ENCODE results near the gene PRORP.
A peak's percentile ranks its signal among the peaks of the same experiment; 100 is the strongest.
"Not testable (repeated sequence)": the region's sequence is repeated elsewhere in the genome, so short reads cannot be mapped to it uniquely, and the experiment has no call there.

Gene PRORP

DNA sequence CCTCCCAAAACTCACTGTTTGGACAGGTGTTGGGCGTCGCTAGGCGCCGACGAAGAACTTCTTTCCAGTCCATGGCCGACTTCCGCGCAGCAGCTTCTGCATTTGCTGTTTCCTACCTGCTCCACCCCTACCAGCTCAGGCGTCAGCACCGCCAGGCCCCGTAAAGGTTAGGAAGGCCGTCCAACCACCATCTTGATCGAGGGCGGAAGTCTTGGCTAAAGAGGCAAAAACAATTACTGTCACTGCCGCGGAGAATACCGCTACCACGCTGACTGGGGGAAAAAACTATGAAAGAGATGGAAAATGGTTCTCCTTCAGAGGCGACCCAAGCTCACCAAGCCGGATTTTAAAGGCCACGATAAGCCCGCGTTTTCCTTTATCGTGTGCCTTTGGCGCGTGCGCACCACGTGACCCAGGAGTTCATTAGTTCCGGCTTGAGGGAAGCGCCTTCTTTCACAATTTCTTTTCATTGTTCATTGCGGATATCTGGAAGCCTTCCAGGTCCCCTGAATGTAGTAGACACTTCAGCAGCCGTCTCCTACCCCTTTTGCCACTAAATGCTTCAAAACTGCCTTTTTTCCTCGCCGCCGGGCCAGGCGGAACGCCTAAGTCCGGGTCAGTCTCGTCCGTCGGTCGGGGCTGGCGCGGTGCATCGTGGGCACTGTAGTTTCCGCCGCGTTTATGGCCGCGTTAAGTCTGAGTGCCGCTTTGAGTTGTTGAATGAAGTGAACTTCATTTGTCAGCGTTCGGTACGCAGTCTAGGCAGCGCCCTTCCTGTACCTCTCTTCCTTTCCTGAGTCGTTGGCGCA, at the start of gene PRORP, which contains the start of gene PPP2R3C:
Gene PRORP, plus strand, starts transcription at position 666 of the 809 bp plus-strand sequence. CDS start 694 bp downstream, outside the sequence.
Gene PPP2R3C, minus strand, starts transcription at position 104 of the 809 bp plus-strand sequence. Its CDS starts 31 bp downstream, at position 73.
- DNase-seq (ENCODE audit: low read depth in 2 of 3, low spot score in 1 of 3), result peak; percentile 73 to 81 (median 81)

DNA sequence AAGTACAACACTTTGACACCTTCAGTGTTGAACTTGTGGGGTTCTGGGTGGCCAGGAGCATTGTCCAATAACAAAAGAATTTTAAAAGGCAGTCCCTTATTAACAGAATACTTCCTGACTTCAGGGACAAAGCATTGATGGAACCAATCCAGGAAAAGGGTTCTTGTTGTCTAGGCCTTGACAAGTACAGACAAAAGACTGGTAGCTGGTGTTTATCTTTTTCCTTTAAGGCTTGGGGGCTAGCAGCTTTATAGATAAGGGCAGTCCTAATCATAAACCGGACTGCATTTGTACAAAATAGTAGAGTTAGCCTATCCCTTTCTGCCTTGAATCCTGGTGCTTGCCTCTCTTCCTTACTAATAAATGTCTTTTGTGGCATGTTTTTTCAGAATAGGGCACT, 48.9 kb upstream of the PRORP start:
- no peak for DNase-seq (ENCODE audit: low read depth in 2 of 3, low spot score in 1 of 3)

DNA sequence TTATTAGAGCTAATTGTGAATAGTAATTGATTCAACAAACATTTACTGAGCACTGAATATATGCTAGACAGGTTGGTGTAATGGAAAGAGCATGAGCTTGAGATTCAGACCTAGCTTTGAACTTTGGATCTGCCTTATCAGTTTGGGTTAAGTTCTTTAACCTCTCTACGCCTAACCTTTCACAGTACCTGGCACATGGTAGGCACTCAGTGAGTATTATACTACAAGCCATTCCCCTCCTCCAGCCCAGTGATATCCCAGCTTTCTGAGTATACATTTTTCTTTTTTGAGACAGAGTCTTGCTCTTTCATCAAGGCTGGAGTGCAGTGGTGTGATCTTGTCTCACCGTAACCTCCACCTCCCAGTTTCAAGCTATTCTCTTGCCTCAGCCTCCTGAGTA, 44.3 kb upstream of the PRORP start:
- DNase-seq (ENCODE audit: low read depth in 2 of 3, low spot score in 1 of 3), result no peak

DNA sequence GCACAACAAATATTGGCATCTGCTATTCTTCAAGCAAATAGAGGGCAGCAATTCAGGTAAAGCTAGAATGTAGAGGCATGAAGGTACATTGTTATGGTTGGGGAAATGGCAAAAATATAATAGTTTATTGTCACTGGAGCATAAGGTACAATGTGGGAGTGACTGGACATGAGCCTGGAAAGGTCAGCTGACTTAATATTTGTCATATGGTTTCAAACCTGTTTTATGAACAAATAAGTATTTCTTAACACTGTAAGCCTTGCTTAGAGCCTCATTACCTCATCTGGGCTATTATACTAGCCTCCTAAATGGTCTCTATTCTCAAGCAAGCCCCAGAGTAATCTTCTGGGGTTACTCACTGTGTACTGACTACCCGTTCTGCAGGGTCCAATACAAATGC, 42.6 kb upstream of the PRORP start:
- DNase-seq (ENCODE audit: low read depth in 2 of 3, low spot score in 1 of 3), result no peak

DNA sequence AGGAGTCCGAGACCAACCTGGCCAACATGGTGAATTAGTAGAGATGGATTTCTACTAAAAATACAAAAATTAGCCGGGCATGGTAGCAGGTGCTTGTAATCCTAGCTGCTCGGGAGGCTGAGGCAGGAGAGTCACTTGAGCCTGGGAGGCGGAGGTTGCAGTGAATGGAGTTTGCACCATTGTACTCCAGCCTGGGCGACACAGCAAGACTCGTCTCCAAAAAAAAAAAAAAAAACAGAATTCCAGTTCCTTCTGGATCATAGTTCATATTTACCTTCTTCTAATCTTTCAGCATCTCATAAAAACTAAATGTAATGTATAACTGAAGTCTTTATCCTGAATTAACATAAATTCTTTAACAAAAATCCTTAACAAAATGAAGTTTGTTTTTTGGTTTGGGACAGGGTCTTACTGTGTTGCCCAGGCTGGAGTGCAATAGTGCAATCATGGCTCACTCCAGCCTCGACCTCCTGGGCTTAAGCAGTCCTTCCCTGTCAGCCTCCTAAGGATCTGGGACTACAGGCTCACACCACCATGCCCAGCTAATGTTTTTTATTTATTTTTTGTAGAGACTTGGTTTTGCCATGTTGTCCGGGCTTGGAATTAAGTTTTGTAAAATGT, 38.7 kb upstream of the PRORP start:
- no peak for DNase-seq (ENCODE audit: low read depth in 2 of 3, low spot score in 1 of 3)

DNA sequence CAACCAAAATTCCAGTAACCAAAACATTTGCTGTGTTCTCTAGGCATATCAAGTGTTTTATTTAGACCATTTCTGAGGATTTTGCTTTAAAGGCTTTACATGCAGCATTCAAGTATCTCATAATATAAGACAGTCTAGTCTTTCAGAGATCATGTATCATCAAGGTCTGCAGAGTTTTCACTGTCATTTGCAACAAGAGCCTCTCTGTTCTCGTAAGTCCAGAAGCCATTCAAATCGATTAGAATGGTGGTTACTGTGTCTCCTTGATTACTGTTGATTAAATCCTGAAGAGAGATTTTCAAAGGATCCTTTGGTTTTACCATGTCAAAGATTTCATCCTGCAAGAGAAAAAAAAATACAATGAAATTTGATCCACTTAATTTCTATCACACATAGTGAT, 36.9 kb upstream of the PRORP start:
- DNase-seq (ENCODE audit: low read depth in 2 of 3, low spot score in 1 of 3), result no peak

DNA sequence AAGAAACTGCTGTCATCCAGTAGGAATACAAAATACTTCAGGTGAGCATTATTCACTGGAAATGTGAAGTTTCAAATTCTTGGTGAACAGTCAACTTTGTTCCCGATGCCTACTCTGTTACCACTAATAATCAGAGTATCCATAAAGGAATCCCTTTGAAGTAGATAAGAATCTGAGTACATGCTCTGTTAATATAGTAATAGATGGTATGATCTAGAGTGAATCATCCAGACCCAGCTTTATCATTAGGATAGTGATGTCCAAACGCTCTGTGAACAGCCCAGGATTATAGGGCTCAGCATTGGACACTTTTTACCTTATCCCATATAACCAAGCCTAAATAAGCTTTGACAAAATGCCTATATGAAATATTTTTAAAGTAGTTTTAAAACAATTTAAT, 33.8 kb upstream of the PRORP start:
- DNase-seq (ENCODE audit: low read depth in 2 of 3, low spot score in 1 of 3), result no peak

DNA sequence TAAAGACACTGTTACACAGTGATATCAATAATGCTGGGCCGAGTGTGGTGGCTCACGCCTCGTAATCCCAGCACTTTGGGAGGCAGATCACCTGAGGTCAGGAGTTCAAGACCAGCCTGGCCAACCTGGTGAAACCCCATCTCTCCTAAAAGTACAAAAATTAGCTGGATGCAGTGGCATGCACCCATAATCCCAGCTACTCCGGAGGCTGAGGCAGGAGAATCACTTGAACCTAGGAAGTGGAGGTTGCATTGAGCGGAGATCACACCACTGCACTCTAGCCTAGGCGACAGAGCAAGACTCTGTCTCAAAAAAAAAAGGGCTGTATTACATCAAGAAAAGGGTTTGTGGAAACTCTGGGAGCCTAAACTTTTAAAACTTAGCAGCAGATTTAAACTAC, 27.7 kb upstream of the PRORP start:
- DNase-seq (ENCODE audit: low read depth in 2 of 3, low spot score in 1 of 3), result not testable (repeated sequence)

DNA sequence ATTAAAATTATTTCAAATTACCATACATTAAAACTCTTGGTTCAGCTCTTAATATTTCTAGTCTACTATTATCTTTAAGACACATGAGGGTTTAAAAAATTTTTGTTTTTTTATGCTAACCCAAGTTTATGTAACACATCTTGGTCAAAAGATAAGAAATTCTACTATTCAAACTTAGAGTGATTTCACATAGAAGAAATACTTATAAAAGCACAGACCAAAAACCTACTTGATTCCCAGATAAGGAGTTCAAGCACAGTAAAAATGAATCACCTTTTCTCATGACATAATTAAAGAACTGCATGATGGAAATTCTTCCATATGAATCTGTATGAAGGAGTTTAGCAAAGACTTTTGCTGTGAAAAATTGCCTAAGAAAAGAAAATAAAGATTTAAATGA, 14.5 kb upstream of the PRORP start:
- DNase-seq (ENCODE audit: low read depth in 2 of 3, low spot score in 1 of 3), result no peak

DNA sequence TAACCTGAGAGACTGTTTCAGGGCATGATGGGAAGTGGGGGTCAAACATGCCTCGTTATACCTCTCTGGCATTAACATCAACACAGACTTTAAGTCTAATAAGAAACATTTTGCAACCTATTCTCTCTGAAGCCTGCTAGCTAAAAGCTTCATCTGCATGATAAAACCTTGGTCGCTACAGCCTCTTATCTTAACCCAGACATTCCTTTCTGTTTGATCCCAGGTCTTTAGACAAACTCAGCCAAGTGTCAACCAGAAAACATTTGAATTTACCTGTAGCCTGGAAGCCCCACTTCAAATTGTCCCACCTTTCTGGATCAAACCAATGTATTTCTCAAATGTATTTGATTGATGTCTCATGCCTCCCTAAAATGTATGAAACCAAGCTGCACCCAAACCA, 9.7 kb upstream of the PRORP start:
- DNase-seq (ENCODE audit: low read depth in 2 of 3, low spot score in 1 of 3), result no peak

DNA sequence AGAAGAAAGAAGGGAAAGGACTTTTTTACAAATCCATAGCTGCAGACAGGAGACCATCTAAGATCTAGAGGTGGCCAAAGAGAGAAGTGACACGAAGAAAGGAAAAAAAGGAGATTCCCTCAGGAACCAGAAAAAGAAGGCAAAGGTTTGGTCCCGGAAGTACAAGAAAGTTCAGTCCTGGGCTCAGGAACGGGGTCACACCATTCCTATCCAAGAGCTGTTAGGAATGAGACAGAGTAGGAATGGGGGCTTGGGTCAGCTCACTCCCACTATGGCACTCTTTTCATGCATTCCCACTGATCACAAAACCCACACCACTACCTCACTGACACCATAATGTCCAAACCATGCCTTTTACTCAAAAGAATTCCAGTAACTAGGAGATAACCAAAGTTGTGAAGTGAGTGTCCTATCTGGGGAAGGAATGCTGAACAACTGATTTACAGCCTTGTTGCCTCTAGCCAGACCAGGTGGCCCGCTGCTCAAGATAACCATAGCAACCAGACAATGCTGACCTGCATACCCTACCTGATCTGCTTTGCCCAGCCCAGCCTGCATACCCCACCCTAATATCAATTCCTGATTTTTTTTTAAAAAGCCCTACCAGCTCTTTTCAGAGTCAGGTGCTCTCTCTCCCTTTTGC, 8.9 kb upstream of the PRORP start:
- no peak for DNase-seq (ENCODE audit: low read depth in 2 of 3, low spot score in 1 of 3)

DNA sequence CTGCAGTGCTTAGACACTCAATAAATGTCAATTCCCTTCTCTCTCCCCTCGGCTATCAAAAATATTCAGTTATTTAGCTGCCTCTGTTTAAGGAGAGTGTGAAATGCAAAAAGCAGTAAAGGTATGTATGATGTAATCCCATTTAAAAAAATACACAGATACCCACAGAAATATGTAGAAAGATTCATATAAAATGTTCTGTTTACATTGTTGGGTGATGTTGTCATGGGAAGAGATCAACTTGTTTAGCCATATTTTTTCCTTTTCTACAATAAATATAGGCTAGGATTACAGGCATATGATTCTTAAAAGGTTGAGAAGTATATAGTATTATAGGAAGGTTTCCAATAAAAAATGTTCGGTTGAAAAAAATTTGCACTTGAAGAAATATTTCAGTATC, 8.3 kb upstream of the PRORP start:
- DNase-seq (ENCODE audit: low read depth in 2 of 3, low spot score in 1 of 3), result no peak

DNA sequence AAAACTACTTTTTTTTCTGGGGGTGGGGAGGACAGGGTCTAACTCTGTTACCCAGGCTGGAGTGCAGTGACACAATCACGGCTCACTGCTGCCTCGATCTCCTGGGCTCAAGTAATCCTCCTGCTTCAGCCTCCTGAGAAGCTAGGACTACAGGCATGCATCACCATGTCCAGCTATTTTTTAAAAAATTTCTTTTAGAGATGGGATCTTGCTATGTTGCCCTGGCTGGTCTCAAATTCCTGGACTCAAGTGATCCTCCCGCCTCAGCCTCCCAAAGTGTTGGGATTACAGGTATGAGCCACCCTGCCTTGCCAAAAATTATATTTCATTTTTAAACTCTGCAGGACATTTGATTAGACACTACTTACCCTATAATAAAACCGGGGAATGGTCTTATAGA, 6.1 kb upstream of the PRORP start:
- DNase-seq (ENCODE audit: low read depth in 2 of 3, low spot score in 1 of 3), result no peak

DNA sequence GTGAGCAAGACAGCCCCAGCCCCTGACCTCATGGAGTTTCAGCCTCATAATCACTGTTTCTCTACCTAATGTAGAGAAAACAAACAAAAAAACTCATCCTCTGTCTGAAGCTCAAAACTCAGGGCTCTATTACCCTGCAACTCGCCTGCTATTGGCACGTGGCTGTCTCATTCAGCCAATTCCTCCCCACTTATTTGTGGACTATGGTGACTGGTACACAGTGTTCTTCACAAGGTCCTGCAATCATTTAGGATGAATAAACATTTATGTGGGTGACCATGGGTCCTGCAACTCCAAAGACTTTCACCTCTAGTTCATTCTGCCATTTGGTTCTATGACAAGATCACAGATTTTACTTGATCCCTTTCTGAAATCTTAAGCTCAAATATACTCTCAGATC, 5.2 kb upstream of the PRORP start:
- DNase-seq (ENCODE audit: low read depth in 2 of 3, low spot score in 1 of 3), result no peak

DNA sequence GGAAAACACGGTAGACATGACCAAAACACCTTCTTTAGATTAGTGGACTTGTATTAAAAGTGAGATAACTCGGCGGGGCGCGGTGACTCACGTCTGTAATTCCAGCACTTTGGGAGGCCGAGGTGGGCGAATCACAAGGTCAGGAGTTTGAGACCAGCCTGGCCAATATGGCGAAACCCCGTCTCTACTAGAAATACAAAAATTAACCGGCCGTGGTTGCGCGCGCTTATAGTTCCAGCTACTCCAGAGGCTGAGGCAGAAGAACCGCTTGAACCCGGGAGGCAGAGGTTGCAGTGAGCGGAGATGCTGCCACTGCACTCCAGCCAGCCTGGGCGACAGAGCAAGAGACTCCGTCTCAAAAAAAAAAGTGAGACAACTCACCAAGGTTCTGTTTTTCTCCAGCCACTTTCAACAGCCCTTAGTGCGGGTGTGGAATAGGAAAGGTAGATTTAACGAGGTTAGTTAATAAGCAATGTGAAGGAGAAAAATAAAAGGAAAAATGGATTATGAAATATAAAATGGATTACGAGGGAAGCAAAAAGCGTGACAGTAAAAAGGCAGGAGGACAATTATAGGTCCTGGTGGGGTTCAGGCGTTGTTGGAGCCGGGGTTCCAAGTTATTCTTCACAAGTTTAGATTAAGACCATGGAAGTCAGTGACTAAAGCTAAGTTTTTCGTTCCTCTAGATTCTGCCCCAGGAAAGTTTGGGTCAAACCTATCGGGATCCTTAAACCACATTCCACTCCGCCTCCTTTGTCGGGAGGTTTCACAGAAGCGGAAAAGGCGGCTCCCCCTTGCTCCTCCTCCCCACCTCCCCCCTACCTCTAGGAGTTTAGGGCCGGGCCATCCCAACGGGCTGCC, 1.1 kb upstream of the PRORP start:
- no peak for DNase-seq (ENCODE audit: low read depth in 2 of 3, low spot score in 1 of 3)

DNA sequence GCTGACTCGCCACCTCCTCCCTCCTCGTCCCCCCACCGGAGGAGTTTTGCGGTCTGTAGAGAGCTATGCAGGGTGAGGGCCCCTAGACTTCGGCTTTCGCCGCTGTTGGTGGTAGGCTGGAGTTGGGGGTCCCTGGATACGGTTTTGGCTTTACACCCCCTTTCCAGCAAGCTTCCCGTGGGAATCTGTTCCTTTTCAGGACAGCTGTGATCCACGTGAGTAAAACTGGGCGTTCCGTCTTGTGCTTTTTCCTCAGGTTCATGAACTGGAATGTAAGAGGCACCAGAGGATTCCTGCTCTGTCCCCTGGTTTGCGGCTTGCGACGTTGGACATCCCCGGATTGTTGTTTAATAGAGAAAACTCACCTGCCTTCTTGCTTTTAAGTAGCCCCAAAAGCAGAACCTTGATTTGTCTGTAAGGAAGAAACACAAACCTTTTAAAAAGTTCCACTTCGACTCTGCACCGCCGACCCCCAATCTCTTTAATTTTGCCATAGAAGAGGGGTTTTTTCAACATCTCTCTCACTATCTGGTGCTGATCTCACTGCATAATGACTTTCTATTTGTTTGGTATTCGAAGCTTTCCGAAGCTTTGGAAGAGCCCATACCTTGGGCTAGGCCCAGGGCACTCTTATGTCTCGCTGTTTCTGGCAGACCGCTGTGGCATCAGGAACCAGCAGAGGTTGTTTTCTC, 490 bp downstream of the PRORP start:
- DNase-seq (ENCODE audit: low read depth in 2 of 3, low spot score in 1 of 3), result no peak

DNA sequence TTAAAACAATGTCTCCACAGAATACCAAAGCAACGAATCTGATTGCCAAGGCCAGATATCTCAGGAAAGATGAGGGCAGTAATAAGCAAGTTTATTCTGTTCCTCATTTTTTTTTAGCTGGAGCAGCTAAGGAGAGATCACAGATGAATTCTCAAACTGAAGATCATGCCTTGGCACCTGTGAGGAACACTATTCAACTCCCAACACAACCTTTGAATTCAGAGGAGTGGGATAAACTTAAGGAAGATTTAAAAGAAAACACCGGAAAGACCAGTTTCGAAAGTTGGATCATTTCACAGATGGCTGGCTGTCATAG, 994 bp downstream of the PRORP start:
- no peak for DNase-seq (ENCODE audit: low read depth in 2 of 3, low spot score in 1 of 3)

DNA sequence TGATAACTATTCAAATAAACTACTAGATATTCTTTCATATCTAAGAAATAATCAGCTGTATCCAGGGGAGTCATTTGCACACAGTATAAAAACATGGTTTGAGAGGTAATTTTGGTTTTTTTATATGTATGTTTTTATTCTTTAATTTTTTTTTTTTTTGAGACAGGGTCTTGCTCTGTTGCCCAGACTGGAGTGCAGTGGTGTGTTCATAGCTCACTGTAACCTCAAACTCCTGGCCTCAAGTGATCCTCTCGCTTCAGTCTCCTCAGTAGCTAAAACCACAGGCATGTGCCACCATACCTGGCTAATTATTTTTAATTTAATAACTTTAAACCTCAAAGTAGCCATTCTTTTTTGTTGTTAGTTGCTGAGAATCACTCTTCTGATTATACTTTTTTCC, 1.8 kb downstream of the PRORP start:
- no peak for DNase-seq (ENCODE audit: low read depth in 2 of 3, low spot score in 1 of 3)

DNA sequence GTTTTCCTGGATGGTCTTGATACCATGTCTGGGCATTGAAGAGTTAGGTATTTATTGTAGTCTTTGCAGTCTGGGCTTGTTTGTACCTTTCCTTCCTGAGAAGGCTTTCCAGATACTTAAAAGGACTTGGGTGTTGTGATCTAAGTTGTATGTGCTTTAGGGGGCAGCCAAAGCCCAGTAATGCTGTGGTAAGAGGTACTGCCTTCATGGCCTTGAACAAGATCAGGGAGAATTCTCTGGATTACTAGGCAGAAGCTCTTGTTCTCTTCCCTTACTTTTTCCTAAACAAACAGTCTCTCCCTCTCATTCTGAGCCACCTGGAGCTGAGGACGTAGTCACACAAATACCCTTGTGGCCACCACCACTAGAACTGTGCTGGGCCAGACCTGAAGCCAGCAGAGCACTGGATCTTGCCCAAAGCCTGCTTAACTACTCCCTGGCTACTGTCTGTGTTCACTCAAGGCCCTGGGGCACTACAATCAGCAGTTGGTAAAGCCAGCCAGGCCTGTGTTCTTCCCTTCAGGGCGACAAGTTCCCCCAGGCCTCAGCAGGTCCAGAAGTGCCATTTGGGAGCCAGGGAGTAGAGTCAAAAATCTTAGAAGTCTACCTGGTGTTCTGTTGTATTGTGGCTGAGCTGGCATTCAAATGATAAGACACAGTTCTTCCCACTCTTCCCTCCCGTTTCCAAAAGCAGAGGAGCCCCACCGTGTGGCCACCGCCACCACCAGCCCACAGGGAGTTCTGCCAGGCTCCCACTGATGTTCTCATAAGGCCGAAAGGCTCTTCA, 11.4 kb downstream of the PRORP start:
- no peak for DNase-seq (ENCODE audit: low read depth in 2 of 3, low spot score in 1 of 3)
